NCI-H69 (cell line): ENCODE measurements around the gene VSIG8.
"Not testable (repeated sequence)": the region's sequence is repeated elsewhere in the genome, so short reads cannot be mapped to it uniquely, and the experiment has no call there.

Source experiments
- DNase-seq: peaks from one replicate; lab custom pipeline; 2025; lab: John Stamatoyannopoulos, UW

Gene VSIG8, protein sequence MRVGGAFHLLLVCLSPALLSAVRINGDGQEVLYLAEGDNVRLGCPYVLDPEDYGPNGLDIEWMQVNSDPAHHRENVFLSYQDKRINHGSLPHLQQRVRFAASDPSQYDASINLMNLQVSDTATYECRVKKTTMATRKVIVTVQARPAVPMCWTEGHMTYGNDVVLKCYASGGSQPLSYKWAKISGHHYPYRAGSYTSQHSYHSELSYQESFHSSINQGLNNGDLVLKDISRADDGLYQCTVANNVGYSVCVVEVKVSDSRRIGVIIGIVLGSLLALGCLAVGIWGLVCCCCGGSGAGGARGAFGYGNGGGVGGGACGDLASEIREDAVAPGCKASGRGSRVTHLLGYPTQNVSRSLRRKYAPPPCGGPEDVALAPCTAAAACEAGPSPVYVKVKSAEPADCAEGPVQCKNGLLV

DNA sequence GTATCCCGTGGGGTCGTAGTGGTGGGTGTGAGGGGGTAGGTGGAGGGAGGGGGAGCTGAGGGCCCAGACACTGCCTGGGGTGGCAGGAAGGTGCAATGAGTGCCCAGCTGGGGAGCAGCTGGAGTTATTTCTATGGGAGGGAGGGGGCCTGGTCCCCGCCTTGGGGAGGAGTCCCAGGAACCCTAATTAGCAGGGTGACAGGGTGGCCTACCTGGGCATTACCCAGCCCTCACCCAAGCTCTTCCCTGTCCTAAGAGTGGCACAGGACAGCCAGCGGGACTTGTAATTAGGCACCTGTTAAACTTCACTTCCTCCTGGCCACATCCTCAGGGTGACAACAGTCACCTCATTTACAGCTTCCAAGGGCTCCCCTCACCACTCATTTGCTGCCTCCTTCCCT lies at the start of gene VSIG8:
Gene VSIG8, minus strand, starts transcription at position 101 of the 400 bp plus-strand sequence. CDS start 136 bp downstream, outside the sequence.
- DNase-seq = no peak

DNA sequence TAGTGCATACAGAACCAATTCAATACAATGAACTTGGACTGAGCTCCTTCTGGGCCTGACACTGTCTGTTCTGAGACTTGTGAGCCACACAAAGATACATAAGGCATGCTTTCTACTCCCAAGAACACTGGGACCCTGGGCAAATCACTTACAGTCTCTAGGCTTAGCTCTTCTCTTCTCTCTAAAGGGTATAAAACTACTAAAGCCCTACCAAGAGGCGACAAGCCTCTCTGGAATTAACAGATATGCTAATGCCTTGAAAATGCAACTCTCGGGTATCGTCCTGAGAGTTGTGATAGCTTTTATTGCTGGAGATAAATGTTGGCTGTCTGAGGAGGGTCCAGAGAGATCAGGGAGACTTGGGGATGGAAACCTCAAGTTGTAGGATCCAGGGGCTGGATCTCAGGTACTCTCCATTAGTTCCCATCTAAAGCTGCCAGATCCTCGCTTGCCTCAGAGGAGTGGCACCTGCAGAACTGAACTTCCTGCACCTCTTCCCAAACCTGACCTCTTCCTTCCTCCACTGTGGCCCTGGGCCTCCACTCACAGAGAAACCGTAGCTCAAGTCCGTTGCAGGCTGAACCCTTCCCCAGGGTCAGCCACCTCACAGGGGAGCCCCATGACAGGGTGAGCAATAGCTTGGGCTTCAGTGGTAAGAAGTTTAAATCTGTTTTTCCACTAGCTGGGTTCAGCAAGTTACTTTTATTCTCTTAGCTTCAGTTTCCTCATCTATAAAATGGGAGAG lies 49.0 kb upstream of the VSIG8 start:
- no peak for DNase-seq

- no peak for DNase-seq
Measured at GRCh38 chr1:159908031-159908940, 45.8 kb upstream of the VSIG8 start.

DNA sequence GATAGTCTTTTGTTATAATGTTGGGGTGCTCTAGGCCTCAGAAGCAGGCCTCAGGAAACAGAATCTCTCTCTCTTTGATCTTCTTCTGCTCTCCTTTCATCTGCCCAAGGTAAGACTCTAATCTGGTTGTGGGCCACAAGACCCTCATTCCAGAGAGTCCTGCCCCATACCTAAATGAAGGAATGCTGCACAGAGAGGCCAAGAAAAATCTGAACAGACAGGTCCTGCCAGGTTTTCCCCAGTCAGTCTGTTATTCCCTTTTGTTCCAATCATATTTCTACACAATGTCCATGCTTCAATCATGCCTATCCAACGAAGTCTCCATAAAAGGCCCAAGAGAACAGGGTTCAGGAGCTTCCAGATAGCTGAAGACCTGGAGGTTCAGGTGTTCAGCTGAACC lies 44.5 kb upstream of the VSIG8 start:
- no peak for DNase-seq

GRCh38 chr1:159904036-159904435 lies 41.6 kb upstream of the VSIG8 start:
- DNase-seq = not testable (repeated sequence)

- no peak for DNase-seq
Measured at GRCh38 chr1:159902541-159902940, 40.1 kb upstream of the VSIG8 start.

DNA sequence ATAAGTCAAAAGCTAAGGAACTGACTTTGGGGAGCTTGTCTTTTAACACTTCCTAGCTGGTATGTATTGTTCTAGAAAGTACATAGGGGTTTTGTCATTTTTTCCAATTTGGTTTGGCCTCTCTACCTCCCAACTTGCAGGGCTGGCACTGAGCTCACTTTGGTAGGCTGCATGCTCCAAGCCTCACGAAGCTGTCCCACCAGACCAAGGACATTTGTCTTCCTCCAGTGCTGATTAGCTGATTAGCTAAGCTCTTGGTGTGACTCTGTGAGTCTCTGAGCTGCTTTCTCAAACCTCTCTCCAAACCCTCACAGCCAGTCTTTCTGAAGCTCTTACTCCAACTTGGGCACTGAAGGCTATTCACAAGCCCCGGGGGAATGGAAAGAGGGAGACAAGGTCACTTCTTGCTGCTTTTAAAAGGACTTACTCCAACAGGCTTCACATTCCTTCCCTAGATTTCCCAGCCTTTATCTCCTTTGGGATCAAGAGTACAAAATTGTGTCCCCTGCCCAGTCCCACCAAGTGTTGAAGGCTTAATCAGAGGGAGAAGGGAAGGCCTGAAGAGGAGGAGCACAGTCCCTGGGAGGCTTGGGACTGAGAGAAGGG lies 38.4 kb upstream of the VSIG8 start:
- DNase-seq = peak; percentile 48

- DNase-seq = peak; percentile 98
Measured at GRCh38 chr1:159900086-159900680, 37.7 kb upstream of the VSIG8 start, which contains the start of gene CFAP45. TSS of gene CFAP45 (minus strand) at chr1:159900165. CDS start at chr1:159900098, 67 bp downstream.

- DNase-seq = not testable (repeated sequence)
Measured at GRCh38 chr1:159899634-159900033, 37.2 kb upstream of the VSIG8 start.

DNA sequence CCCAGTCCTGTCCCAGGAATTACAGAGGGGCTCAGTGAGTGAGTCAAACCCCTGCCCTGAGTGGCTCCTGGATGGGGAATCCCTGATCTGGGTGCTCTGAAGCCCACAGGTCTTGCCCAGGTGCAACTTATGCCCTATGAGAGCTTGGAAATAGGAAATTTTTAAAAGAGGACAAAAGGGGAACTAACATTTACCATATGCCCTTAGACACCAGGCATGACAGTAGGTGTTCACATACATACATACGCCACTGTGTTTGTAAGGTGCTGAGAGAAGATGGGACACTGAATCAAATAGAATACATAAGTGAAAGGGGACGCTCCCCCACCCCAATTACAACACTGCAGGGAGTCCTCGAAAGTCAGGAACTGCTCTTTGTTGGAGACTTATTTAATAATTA lies 36.1 kb upstream of the VSIG8 start:
- DNase-seq = no peak

- DNase-seq = no peak
Measured at GRCh38 chr1:159897962-159898361, 35.5 kb upstream of the VSIG8 start.

GRCh38 chr1:159896546-159896930 lies 34.1 kb upstream of the VSIG8 start:
- DNase-seq = no peak

DNA sequence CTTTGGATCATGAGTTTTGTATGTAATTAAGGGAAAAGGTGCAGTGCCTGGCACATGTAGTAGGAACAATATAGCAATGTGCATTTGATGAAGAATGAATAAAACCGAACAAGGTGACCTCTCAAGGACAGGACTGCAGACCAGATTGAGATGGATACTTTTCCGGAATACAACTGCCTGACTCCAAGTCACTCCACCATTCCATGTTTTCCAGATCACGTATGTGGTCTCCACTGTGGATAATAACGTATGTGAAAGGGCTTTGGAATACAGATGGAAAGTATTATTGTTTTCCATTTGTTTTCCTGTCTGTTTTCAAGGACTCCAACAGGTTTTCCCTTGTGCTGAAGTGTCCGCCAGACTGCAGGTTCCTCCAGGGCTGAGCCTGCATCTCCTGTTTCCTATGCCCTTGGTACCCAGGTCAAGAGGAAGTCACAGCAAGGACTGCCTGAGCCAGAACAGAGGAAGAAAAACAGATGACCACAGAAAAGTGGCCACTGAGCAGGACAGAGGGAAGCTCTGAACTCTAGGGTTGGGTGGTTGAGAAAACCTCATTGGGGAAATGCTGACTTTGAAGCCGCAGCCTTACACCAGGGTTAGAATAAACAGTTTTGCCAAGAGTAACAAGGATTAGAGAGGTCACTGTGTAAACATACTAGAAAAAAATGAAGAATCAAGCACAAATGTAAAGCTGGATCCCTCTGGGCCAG lies 33.5 kb upstream of the VSIG8 start:
- peak; percentile 74 for DNase-seq

DNA sequence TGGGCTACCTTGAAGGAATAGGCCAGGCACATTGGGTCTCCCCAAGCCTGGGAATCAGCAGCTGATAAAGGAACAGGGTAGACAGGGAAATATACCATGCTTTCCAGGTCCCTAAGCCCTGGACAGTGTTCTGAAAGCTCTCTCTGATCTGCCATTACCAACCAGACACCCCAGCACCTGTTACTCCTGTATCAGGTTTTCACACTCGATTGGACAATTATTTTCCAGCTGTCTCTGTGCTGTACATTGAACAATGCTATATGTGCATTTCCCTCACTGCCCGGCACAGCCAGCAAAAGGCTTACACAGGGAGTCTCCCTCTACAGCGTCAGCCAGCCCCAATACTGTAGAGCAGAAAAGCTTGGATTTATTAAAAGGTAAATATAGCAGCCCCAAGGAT lies 32.8 kb upstream of the VSIG8 start:
- DNase-seq = peak; percentile 85

DNA sequence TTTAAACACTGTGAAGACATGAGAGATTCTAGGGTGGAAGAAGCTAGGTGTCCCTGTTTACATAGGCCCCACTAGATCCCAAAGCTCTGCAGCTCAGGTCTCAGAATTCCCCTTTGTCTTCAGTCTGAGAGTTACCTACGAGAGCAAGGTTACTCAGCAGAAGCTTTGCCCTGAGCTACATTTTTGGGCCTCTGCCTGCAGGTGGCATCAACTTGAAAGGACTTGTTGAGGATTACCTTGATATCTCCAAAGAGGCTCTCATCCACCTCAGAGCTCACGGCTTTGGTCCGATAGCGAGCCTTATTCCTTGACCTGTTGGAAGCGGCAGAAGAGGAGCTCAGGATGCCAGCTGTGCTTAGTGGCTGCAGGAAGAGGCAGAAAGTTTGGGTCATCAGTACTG lies 30.5 kb upstream of the VSIG8 start:
- peak; percentile 86 for DNase-seq

DNA sequence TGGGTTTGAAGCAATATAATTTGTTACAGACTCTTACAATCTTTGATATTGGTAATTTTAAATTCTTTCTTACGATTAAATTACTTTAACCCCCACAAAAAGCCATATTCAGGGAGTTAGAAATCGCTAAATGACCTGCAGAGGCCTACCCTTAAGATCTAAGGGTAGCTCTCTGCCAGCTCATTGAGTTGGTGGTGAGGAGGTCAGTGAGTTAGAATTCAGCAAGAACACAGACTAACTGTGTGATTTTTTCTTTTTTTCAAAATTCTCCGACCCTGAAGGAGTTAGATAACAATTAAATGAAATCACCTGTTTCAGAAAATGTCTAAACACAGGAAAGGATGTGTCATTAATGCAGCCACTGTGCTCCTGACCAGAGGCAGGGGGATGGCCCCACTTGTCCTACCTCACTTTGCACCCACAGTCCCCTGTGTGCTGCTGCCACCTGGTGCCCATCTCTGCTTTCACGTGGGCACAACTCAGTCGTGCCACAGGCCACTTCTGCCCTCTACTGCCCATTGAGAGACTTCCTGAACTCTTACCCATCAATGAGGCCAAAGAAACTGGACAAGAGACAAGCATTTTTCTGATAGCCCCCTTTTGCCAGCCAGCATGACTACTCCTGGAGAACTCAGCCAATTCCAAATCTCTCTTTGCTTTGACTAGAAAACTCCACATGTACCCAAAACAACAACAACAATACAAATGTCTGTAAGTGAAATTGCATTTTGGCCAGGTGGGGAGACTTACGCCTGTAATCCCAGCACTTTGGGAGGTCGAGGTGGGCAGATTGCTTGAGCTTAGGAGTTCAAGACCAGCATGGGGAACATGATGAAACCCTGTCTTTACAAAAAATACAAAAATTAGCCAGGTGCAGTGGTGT lies 29.1 kb upstream of the VSIG8 start:
- DNase-seq = peak; percentile 94

GRCh38 chr1:159890390-159890789 lies 27.9 kb upstream of the VSIG8 start:
- peak; percentile 40 for DNase-seq

- DNase-seq = peak; percentile 97
Measured at GRCh38 chr1:159889821-159890252, 27.4 kb upstream of the VSIG8 start.

DNA sequence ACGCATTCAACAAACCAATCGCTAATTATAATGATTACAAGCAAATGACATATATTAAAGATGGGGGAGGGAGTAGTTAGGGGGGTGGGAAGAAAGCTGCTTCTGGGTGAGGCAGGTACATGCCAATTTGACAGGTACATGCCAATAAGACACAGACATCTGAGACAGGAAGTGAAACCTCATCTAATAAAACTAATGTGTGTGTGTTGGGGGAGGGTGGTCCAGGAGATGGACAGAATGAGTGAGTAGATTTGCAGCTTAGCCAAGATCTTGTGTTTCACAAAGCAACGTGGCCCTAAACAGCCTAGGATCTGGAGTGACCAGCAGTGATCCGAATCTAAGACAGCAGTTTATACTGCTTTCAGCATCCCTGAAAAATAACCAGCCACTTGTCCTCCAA lies 26.7 kb upstream of the VSIG8 start:
- peak; percentile 88 for DNase-seq
